Body of pancreas (tissue), 4 donors: ENCODE data around the gene SLC35G1. TPM values are rescaled to one million over a fixed set of nuclear protein-coding genes. Genes with fewer than 3 reads are reported as not detected.

Experiments used
- ATAC-seq: fragments of 150-250 bp; one replicate; pipeline ENCODE4 v1.9.1; 2016
- DNase-seq, 4 donors: peaks; one replicate each; pipeline ENCODE4 v3.0.0-alpha.2; 2019
- H3K27ac ChIP-seq, 4 donors: fragments of 200-600 bp; sonication (generic); 1 replicate in 3 of 4; 2 replicates in 1 of 4; pipeline versions ENCODE4 v1.5.1 to v1.6.1; 2016 to 2019; ENCODE audit warnings: mild to moderate bottlenecking in 1 of 4, mixed read lengths in 1 of 4, moderate library complexity in 1 of 4
- H3K27me3 ChIP-seq, 2 donors: fragments of 200-600 bp; sonication (generic); one replicate each; pipeline ENCODE4 v1.6.0; 2016; ENCODE audit warnings: mild to moderate bottlenecking in 1 of 2
- H3K36me3 ChIP-seq, 2 donors: fragments of 200-600 bp; sonication (generic); replicated peaks in 1 of 2; 2 replicates each; pipeline ENCODE4 v1.5.1; 2016; ENCODE audit warnings: low read depth in 2 of 2; ENCODE audit not compliant: insufficient read depth in 1 of 2
- H3K4me1 ChIP-seq: fragments of 200-600 bp; sonication (generic); one replicate; pipeline ENCODE4 v1.6.0; 2016
- H3K4me3 ChIP-seq, 2 donors: fragments of 200-600 bp; sonication (generic); 1 replicate in 1 of 2; 2 replicates in 1 of 2; pipeline ENCODE4 v1.5.1; 2016 to 2019
- H3K9me3 ChIP-seq, 3 donors: fragments of 200-600 bp; sonication (generic); 1 replicate in 2 of 3; 2 replicates in 1 of 3; pipeline ENCODE4 v1.5.1; 2016
- POLR2A ChIP-seq, 3 donors: fragments of 450-650 bp; IDR thresholded peaks; one replicate each; pipeline ENCODE4 v1.6.1; 2016; ENCODE audit warnings: antibody characterized with exemption in 3 of 3, mild to moderate bottlenecking in 2 of 3
- WGBS, 2 donors: methylation state at CpG; one replicate each; pipeline ENCODE4 v1.1.5; 2017; 5-methylcytosine and 5-hydroxymethylcytosine counted together
- intact Hi-C: fragments of 100-400 bp; cut with DNase I; formaldehyde crosslinking; loops from one replicate; pipeline ENCODE4 v1.15.1; 2023
- total RNA-seq, 2 donors: library from RNA; depleted of rRNA; stranded (reverse); fragments of >200 nt; gene quantifications; one replicate each; pipeline ENCODE4 v1.1.0, GENCODE V29; 2016
- TF ChIP-seq, protein P1 (sequence below), 7 experiments: fragments of 450-650 bp in 4 of 7; fragments of 200-600 bp in 3 of 7; sonication (generic) in 3 of 7; IDR thresholded peaks; one replicate each; pipeline ENCODE4 v1.5.1; 2016 to 2019; ENCODE audit warnings: antibody characterized with exemption in 7 of 7

The SLC35G1 gene
- total RNA-seq, 2 donors from 2014 or later, result 7.0 to 24.1 TPM

DNA sequence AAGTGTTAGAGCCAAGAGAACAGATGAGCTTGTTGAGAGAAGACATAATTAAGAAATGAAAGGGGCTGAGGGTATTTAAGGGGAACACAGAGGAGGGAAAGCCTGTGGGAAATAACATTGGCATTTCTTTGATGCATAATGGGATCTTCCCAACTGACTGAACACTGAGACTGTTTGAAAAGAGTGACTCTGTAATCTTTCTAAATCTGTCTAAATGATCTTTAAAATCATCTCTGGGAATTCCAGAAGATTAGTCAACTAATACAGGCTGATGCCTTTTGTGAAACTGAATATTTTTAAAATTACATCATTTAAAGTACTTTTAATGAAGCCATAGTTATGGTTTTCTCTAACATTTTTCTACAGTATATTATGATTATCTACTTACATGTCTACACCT is 17.4 kb upstream of the SLC35G1 start:
- ATAC-seq, result no peak
- Histone ChIP-seq H3K4me1 (peaks cover 8% of the 10 kb centered on the region), H3K27ac (no peak overlapping the region), H3K36me3 (no peaks in the 10 kb centered on the region), H3K27me3 (no peaks in the 10 kb centered on the region), H3K4me3 (no peak overlapping the region), H3K9me3 (no peaks in the 10 kb centered on the region)
- no peak for TF ChIP-seq POLR2A (IDR thresholded peaks at IDR 0.05)
- TF ChIP-seq, protein P1, sequence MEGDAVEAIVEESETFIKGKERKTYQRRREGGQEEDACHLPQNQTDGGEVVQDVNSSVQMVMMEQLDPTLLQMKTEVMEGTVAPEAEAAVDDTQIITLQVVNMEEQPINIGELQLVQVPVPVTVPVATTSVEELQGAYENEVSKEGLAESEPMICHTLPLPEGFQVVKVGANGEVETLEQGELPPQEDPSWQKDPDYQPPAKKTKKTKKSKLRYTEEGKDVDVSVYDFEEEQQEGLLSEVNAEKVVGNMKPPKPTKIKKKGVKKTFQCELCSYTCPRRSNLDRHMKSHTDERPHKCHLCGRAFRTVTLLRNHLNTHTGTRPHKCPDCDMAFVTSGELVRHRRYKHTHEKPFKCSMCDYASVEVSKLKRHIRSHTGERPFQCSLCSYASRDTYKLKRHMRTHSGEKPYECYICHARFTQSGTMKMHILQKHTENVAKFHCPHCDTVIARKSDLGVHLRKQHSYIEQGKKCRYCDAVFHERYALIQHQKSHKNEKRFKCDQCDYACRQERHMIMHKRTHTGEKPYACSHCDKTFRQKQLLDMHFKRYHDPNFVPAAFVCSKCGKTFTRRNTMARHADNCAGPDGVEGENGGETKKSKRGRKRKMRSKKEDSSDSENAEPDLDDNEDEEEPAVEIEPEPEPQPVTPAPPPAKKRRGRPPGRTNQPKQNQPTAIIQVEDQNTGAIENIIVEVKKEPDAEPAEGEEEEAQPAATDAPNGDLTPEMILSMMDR (IDR thresholded peaks at IDR 0.05), result no peak
- intact Hi-C loops, result no loop called here
- no peak for DNase-seq

DNA sequence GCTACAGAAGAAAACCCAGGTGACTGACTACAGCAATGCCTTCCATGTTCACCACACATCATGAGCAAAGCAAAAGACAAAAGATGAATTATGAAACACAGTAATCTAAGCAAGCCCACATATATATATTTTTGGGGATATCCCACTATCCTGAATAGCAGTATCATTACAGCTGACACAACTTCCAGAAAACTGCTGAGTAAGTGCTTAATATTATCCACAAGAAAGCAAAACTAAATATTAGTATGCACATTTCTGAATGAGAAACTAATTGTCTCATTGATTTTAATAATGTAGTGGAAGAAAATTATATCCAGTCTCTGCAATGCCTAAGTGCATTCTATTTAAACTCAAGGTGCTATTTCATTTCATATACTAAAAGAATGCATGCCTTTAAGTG is 14.5 kb upstream of the SLC35G1 start:
- intact Hi-C loops, result no loop called here
- Histone ChIP-seq H3K27ac (no peak overlapping the region), H3K4me3 (no peak overlapping the region), H3K4me1 (peaks cover 1% of the 10 kb centered on the region), H3K9me3 (no peaks in the 10 kb centered on the region), H3K36me3 (no peaks in the 10 kb centered on the region), H3K27me3 (no peaks in the 10 kb centered on the region)
- TF ChIP-seq, protein P1 (IDR thresholded peaks at IDR 0.05), result no peak
- no peak for TF ChIP-seq POLR2A (IDR thresholded peaks at IDR 0.05)
- ATAC-seq (no peak), DNase-seq (no peak)

DNA sequence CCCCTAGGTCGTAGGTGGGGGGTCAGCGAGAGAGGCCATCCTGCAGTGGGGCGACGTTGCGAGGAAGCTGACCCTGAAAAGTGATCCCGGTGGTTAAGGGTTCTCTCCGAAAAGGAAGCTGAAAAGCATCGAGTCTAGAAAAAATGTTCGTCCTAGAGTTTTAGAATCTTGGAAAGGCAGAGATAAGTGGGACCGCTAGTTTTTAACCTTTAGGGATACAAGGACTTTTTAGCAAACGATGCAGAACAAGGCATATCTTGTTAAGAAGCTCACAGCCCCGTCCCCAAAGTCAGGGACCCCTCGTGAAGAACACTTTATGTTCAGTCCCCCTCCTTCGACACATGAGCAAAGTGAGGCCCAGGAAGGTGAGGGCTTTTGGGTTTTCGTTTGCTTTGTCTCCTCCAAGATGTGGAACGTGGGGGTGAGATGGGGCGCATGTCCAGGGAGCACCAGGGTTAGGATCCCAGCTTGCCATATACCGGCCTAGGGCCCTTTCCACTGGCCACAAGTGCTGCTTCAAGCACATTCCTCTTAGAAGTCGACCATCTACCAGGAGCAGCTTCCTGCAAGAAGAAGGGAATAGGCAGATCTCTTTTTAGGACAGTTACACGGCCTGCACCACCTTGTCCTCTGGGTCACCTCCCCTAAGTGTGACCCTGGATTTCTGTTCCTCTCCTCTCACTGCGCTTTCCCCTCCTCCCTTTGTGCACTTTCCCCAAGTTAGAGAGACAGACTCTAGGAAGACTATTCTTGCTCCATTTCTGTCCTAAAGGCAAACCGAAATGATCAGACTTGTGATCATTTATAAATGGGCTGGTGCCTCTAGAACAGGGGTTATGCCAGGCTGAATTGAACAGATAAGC is 969 bp downstream of the SLC35G1 start:
- peaks cover 23% of the 10 kb centered on the region for H3K4me1 ChIP-seq
- WGBS, 2 donors, result 26 to 30% methylated on average over 22 of the region's 22 CpGs
- H3K27me3 ChIP-seq, result no peaks in the 10 kb centered on the region
- DNase-seq (no peak), ATAC-seq (no peak)
- intact Hi-C loops, result no loop called here
- no peak for TF ChIP-seq POLR2A (IDR thresholded peaks at IDR 0.05)
- TF ChIP-seq, protein P1 (IDR thresholded peaks at IDR 0.05), result no peak
- H3K4me3 ChIP-seq, result peak overlapping the region; percentile 70 to 81
- H3K27ac ChIP-seq, result peak overlapping the region in 2 of 4 donors; percentile 60 to 67
- no peaks in the 10 kb centered on the region for H3K9me3 ChIP-seq
- H3K36me3 ChIP-seq, result no peaks in the 10 kb centered on the region

DNA sequence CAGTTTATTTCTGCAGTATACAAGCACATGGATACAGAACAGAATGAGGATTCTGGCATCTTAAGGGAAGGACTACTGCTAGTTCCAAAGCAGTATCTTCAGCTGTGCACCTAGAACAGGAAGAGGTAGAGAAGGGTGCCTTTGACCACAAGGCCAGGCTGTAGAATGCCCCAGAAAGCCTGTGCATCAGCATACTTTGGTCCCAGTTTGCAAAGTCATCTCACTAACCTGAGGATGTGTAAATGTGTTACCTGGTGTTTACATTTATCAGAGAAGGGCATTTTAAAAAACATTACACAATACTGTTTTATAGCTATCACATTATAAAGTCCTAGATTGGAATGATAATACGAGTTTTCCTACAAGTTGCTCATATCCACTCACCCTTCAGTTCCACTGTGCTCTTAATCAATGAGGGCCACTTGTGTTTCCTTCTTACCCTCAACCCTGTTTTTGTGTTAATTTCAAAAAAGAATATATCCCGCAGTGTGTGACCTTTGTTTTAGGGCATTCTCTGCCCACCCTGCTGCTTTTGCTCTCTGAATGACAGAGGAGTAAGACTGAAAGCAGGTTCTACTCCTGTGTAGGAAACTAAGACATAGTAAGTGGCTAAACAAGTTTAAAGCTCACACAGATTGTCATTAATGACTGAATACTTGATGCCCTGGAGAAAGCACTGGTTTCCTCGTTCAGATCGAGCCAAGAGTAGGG is 3.4 kb downstream of the SLC35G1 start:
- intact Hi-C loops, result no loop called here
- TF ChIP-seq, protein P1 (IDR thresholded peaks at IDR 0.05), result no peak
- TF ChIP-seq POLR2A (IDR thresholded peaks at IDR 0.05), result no peak
- WGBS, 2 donors, result 67 to 74% methylated on average over 4 of the region's 4 CpGs
- ATAC-seq (no peak), DNase-seq (no peak)
- Histone ChIP-seq H3K4me3 (no peak overlapping the region), H3K27ac (no peak overlapping the region), H3K27me3 (no peaks in the 10 kb centered on the region), H3K9me3 (no peaks in the 10 kb centered on the region), H3K36me3 (peaks cover 0 to 2% of the 10 kb centered on the region in 2 donors), H3K4me1 (peaks cover 23% of the 10 kb centered on the region)
